ENCODE data around the gene MALT1.

Gene MALT1

DNA sequence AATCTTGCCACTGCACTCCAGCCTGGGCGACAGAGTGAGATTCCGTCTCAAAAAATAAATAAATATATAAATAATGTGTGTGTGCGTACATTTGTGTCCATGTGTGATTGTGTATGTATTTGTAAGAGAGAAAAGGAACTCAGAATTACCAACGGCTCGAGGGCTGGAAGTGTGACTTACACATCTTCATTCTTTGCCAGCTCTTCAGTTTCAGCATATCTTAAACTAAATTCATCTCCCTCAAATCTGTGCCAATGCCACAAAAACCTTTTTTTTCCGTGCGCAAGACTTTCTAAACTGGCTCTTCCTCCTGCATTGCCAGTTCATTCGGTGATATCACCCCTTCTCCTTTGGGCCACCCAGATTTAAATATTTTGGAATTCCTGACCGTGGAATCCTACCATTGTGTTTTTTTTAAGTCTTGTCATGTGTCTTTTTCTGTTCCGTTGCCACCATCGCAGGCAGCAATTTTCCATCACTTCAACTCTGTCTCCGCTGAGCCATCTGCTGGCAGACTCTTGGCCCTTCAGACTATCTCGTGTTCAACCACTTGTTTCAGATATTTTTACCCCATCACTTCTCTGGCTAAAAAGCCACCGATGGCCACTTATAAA is 116.4 kb downstream of the MALT1 start:
- H3K4me3 ChIP-seq (ENCODE audit: low read depth, low read length) = no peak overlapping the region
- TF ChIP-seq, protein P1, sequence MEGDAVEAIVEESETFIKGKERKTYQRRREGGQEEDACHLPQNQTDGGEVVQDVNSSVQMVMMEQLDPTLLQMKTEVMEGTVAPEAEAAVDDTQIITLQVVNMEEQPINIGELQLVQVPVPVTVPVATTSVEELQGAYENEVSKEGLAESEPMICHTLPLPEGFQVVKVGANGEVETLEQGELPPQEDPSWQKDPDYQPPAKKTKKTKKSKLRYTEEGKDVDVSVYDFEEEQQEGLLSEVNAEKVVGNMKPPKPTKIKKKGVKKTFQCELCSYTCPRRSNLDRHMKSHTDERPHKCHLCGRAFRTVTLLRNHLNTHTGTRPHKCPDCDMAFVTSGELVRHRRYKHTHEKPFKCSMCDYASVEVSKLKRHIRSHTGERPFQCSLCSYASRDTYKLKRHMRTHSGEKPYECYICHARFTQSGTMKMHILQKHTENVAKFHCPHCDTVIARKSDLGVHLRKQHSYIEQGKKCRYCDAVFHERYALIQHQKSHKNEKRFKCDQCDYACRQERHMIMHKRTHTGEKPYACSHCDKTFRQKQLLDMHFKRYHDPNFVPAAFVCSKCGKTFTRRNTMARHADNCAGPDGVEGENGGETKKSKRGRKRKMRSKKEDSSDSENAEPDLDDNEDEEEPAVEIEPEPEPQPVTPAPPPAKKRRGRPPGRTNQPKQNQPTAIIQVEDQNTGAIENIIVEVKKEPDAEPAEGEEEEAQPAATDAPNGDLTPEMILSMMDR (conservative IDR thresholded peaks at IDR 0.05; ENCODE audit: low read depth, low read length) = no peak
- DNase-seq (ENCODE audit: low read depth) = no peak

DNA sequence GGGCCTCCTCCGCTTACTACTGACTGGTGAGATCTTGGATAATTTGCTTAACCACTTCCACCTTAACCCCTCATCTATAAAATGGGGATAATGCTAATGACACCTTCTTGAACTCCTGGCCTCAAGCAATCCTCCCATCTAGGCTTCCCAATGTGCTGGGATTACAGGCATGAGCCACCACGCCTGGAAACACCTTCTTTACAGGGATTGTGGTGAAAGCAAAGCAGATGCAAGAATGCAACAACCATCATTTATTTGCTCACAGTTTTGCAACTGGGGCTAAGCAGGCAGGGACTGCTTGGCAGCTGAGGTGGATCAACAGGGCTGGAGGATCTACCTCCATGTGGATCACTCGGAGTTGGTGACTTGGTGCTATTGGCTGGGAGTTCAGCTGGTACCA is 117.2 kb downstream of the MALT1 start:
- DNase-seq (ENCODE audit: low read depth) = no peak
- no peak overlapping the region for H3K4me3 ChIP-seq (ENCODE audit: low read depth, low read length)
- TF ChIP-seq, protein P1 (conservative IDR thresholded peaks at IDR 0.05; ENCODE audit: low read depth, low read length) = no peak

DNA sequence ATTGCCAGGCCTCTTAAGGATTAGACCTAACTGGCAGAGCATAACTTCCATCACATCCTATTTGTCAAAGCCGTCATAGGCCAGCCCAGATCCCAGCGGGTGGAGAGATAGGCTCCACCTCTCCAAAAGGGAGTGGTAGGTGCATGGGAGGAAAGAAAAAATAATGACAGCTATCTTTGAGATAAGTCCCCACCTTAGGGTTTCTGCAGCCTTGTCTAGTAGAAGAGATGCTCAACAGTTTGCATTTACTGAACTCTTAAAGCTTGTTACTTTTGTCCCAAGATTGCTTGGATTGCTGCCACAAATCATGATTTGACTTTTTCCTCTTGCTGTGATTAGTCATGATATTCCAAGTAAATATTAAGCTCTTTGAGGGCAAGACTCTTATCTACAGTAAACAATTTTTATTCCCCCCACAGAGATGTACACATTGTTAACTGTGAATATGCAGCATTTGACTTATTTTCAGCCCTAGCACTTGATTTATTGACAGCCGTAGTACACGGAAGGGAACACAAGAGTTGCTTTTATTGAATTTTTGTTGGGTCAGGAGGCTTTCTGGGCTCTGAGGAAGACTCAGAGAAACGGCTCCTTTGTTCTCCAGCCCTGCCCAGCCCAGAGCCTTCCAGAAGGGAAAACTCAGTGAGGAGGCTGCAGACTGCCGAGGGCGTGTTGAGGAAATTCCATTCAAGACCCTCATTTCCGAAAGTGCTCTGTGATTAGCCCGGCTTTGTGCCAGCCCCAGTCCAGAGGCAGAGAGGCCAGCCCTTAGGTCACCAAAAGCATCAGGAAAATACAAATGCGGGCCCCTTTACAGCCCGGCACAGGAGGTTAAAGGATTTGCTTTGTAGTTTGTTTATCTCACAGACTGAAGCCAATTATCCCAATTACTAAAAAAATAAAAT is 118.0 kb downstream of the MALT1 start:
- H3K4me3 ChIP-seq (ENCODE audit: low read depth, low read length) = no peak overlapping the region
- TF ChIP-seq, protein P1 (conservative IDR thresholded peaks at IDR 0.05; ENCODE audit: low read depth, low read length) = no peak
- peak; percentile 73 for DNase-seq (ENCODE audit: low read depth)

DNA sequence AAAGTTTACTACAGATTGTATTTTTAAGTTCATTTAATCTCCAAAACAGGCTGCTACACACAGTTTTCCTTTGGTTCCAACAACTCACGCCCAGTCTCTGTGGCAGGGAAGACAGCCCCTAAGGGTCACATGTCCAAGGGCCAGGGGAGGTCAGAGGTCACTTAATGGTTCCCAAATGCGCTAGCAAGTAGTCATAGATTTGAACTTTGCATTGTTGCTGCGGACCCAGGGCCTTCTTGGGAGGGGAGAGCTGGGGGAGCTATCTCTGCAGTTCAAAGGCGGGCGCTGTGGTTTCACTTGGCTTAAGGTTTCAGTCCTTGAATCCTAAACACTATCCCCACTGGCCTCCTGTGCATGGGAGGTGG is 118.6 kb downstream of the MALT1 start:
- no peak overlapping the region for H3K4me3 ChIP-seq (ENCODE audit: low read depth, low read length)

DNA sequence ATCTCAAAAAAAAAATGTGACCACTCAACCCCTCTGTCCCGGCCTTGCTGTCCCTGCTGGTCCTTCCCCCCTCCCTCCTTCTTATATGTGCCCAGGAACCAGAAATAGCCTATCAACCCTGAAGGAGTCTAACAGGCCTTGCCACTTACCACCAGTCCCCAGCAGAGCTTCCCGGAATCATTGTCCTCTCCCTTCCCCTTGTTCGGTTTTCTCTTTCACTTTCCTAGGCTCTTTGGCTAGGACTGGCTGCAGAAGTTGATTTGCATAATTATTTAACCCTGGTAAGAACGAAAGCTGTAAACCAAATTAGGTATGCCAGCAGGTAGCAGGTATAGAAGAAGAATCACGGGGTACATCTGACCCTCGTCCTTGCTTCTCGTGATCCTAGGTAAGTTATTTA is 120.8 kb downstream of the MALT1 start:
- TF ChIP-seq, protein P1 (conservative IDR thresholded peaks at IDR 0.05; ENCODE audit: low read depth, low read length) = no peak
- no peak for DNase-seq (ENCODE audit: low read depth)
- H3K4me3 ChIP-seq (ENCODE audit: low read depth, low read length) = no peak overlapping the region

More for the DNA sequence above, 118.6 kb downstream of the MALT1 start:
- TF ChIP-seq, protein P1 (conservative IDR thresholded peaks at IDR 0.05; ENCODE audit: low read depth, low read length) = no peak
- DNase-seq (ENCODE audit: low read depth) = peak; percentile 45

DNA sequence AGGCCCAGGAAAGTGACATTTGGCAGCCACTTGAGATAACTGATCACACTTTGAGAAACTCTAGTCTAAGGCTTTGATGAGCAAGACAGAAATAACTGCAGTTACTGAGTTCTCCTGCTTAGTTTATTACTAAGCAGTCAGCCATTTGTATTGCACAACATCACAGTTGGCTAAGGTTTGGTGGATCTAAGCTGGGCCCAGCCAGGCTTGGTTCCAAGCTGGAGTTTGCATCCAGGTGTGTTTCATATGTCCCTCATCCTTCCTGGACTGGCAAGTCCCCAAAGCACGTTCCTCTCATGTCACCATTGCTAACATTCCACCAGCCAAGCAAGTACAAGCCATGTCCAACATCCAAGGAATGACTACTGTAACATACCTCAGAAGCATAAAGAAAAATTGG is 122.1 kb downstream of the MALT1 start:
- DNase-seq (ENCODE audit: low read depth) = peak; percentile 85
- no peak overlapping the region for H3K4me3 ChIP-seq (ENCODE audit: low read depth, low read length)
- TF ChIP-seq, protein P1 (conservative IDR thresholded peaks at IDR 0.05; ENCODE audit: low read depth, low read length) = no peak
